Endodermal cell (in vitro differentiated cells): ENCODE measurements around the gene ASTN2. TPM values are rescaled to one million over a fixed set of nuclear protein-coding genes. Genes with fewer than 3 reads are reported as not detected.

Experiments used
- DNase-seq: peaks from one replicate; pipeline ENCODE4 v3.0.0-alpha.2; 2017
- H3K27ac ChIP-seq: 2 replicates; pipeline ENCODE4 v1.5.1; 2013; ENCODE audit warnings: mild to moderate bottlenecking, low read depth, low read length, moderate library complexity
- H3K27me3 ChIP-seq: 2 replicates; pipeline ENCODE4 v1.6.1; 2013; ENCODE audit warnings: mild to moderate bottlenecking, low read length, moderate library complexity; ENCODE audit not compliant: insufficient read depth, control insufficient read depth, poor library complexity, severe bottlenecking
- H3K36me3 ChIP-seq: 2 replicates; pipeline ENCODE4 v1.7.0; 2013; ENCODE audit warnings: mild to moderate bottlenecking, low read length, moderate library complexity; ENCODE audit not compliant: control insufficient read depth, insufficient read depth
- H3K4me1 ChIP-seq: one replicate; pipeline ENCODE4 v1.7.0; 2013; ENCODE audit warnings: low read length; ENCODE audit not compliant: control insufficient read depth, insufficient read depth
- H3K4me3 ChIP-seq: 2 replicates; pipeline ENCODE4 v1.5.1; 2013; ENCODE audit warnings: mild to moderate bottlenecking, low read length, moderate library complexity
- H3K9ac ChIP-seq: 2 replicates; pipeline ENCODE4 v1.6.1; 2013; ENCODE audit warnings: mild to moderate bottlenecking, low read length, moderate library complexity; ENCODE audit not compliant: poor library complexity, severe bottlenecking; ENCODE audit errors: extremely low read depth
- H3K9me3 ChIP-seq: 2 replicates; pipeline ENCODE4 v1.6.1; 2013; ENCODE audit warnings: mild to moderate bottlenecking, low read length, moderate library complexity; ENCODE audit not compliant: control insufficient read depth
- H3K27ac Mint-ChIP-seq: 2 replicates; pipeline ENCODE4 v1.8.0; 2020; ENCODE audit warnings: mixed read lengths
- H3K27me3 Mint-ChIP-seq: 2 replicates; pipeline ENCODE4 v1.8.0; 2021; ENCODE audit warnings: mild to moderate bottlenecking, mixed read lengths; ENCODE audit not compliant: insufficient read depth
- H3K36me3 Mint-ChIP-seq: 2 replicates; pipeline ENCODE4 v1.8.0; 2020; ENCODE audit warnings: low read depth, mixed read lengths
- H3K4me1 Mint-ChIP-seq: 2 replicates; pipeline ENCODE4 v1.8.0; 2020; ENCODE audit warnings: mixed read lengths
- H3K4me3 Mint-ChIP-seq: 2 replicates; pipeline ENCODE4 v1.8.0; 2020; ENCODE audit warnings: mild to moderate bottlenecking, moderate library complexity, mixed read lengths
- H3K9me3 Mint-ChIP-seq: 2 replicates; pipeline ENCODE4 v1.8.0; 2020; ENCODE audit warnings: mild to moderate bottlenecking, mixed read lengths
- whole genome bisulfite sequencing, 2 experiments: methylation state at CpG; one replicate each; pipeline versions ENCODE4 v1.1.5 to v1.1.7; 2013; ENCODE audit warnings: missing lambda C conversion rate in 2 of 2, mixed read lengths in 1 of 2; ENCODE audit not compliant: insufficient coverage in 1 of 2, insufficient read length in 1 of 2; 5-methylcytosine and 5-hydroxymethylcytosine counted together
- total RNA-seq, 2 donors: library from RNA; stranded (reverse); fragmentation: NEBNext Ultra II Directional in 1 of 2; extraction: Animal tissue kit (Norgen Biotek cat#: 25700) in 1 of 2; gene quantifications; 2 replicates in 1 of 2; 3 replicates in 1 of 2; pipeline ENCODE4 v1.2.1, GENCODE V29; 2021
- TF ChIP-seq, protein P1 (sequence below): fragments of 200-600 bp; sonication (generic); conservative IDR thresholded peaks from 2 replicates; pipeline ENCODE4 v1.5.0; 2021; ENCODE audit warnings: antibody characterized with exemption, mild to moderate bottlenecking

The ASTN2 gene
- total RNA-seq, 2 donors from 2014 or later, result 8.9 to 10.4 TPM

GRCh38 chr9:117136461-117136860 lies 278.4 kb downstream of the ASTN2 start:
- Histone ChIP-seq H3K27me3 (peaks cover 10% of the 10 kb centered on the region), H3K27ac (no peak overlapping the region), H3K4me1 (no peaks in the 10 kb centered on the region), H3K4me3 (no peak overlapping the region), H3K9ac (no peak overlapping the region), H3K9me3 (peaks cover 6% of the 10 kb centered on the region), H3K36me3 (no peaks in the 10 kb centered on the region)
- no peaks in the 10 kb centered on the region for H3K4me1 Mint-ChIP-seq
- no peaks in the 10 kb centered on the region for H3K36me3 Mint-ChIP-seq
- DNase-seq, result no peak
- 93 to 94% methylated on average over 3 to 4 of the region's 4 CpGs for WGBS, 2 experiments
- no peaks in the 10 kb centered on the region for H3K9me3 Mint-ChIP-seq
- TF ChIP-seq, protein P1, sequence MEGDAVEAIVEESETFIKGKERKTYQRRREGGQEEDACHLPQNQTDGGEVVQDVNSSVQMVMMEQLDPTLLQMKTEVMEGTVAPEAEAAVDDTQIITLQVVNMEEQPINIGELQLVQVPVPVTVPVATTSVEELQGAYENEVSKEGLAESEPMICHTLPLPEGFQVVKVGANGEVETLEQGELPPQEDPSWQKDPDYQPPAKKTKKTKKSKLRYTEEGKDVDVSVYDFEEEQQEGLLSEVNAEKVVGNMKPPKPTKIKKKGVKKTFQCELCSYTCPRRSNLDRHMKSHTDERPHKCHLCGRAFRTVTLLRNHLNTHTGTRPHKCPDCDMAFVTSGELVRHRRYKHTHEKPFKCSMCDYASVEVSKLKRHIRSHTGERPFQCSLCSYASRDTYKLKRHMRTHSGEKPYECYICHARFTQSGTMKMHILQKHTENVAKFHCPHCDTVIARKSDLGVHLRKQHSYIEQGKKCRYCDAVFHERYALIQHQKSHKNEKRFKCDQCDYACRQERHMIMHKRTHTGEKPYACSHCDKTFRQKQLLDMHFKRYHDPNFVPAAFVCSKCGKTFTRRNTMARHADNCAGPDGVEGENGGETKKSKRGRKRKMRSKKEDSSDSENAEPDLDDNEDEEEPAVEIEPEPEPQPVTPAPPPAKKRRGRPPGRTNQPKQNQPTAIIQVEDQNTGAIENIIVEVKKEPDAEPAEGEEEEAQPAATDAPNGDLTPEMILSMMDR, result no peak
- H3K27ac Mint-ChIP-seq, result no peak overlapping the region
- no peak overlapping the region for H3K4me3 Mint-ChIP-seq
- H3K27me3 Mint-ChIP-seq, result peaks cover 11% of the 10 kb centered on the region

DNA sequence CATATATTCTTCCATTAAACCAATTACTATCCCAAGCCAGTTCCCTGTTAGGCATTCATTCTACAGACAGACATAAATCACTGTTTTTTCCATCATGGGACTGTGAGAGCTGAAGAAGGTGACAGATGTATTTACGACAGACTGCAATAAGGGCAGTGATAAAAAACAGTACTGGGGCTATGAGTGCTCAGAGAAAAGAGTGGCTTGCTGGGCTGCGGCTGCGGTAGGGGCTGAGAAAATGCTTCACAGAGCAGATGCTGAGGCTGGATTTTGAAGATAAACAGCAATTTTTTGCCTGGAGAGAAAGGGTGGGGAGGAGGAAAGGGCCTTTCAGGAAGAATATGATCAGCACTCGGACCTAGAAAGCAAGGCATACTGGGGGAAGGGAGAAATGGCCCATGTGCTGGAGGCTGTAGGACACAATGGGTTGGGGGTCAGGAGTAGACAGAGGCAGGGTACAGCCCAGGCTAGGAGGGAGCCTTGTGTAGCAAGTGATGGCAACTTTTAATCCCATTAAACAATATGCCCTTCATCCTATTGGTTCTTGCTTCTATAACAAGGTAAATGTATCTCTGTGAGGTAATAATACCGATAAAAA lies 279.3 kb downstream of the ASTN2 start:
- Mint-ChIP-seq H3K36me3 (no peaks in the 10 kb centered on the region), H3K27me3 (peaks cover 7% of the 10 kb centered on the region), H3K27ac (no peak overlapping the region), H3K4me3 (no peak overlapping the region), H3K4me1 (no peaks in the 10 kb centered on the region), H3K9me3 (no peaks in the 10 kb centered on the region)
- Histone ChIP-seq H3K27ac (no peak overlapping the region), H3K36me3 (no peaks in the 10 kb centered on the region), H3K9ac (no peak overlapping the region), H3K4me3 (no peak overlapping the region), H3K27me3 (peaks cover 10% of the 10 kb centered on the region), H3K4me1 (no peaks in the 10 kb centered on the region), H3K9me3 (peaks cover 13% of the 10 kb centered on the region)
- TF ChIP-seq, protein P1, result no peak
- WGBS, 2 experiments, result 86 to 91% methylated on average over 4 of the region's 5 CpGs
- no peak for DNase-seq

- TF ChIP-seq, protein P1, result no peak
- Histone ChIP-seq H3K4me3 (no peak overlapping the region), H3K4me1 (no peaks in the 10 kb centered on the region), H3K9ac (no peak overlapping the region), H3K27ac (no peak overlapping the region), H3K27me3 (peaks cover 8% of the 10 kb centered on the region), H3K9me3 (peaks cover 13% of the 10 kb centered on the region), H3K36me3 (no peaks in the 10 kb centered on the region)
- H3K27ac Mint-ChIP-seq, result no peak overlapping the region
- no peaks in the 10 kb centered on the region for H3K36me3 Mint-ChIP-seq
- H3K4me3 Mint-ChIP-seq, result no peak overlapping the region
- DNase-seq, result no peak
- H3K27me3 Mint-ChIP-seq, result peaks cover 3% of the 10 kb centered on the region
- H3K4me1 Mint-ChIP-seq, result no peaks in the 10 kb centered on the region
- no peaks in the 10 kb centered on the region for H3K9me3 Mint-ChIP-seq
- WGBS, 2 experiments, result 95 to 96% methylated on average over 4 of the region's 4 CpGs
These were observed 279.9 kb downstream of the ASTN2 start for GRCh38 chr9:117134826-117135500.
